BE2C (cell line): Measurements from ENCODE around the gene ADAMTS15.

Experiments
- DNase-seq: peaks from one replicate; pipeline ENCODE4 v3.0.0-alpha.2; 2020
- H3K27me3 ChIP-seq: fragments of 250-450 bp; sonication (Bioruptor Pico); 2 replicates; pipeline ENCODE4 v1.5.1; 2020; ENCODE audit warnings: mild to moderate bottlenecking
- H3K36me3 ChIP-seq: fragments of 250-450 bp; sonication (Bioruptor Pico); 2 replicates; pipeline ENCODE4 v1.5.1; 2020; ENCODE audit warnings: mild to moderate bottlenecking
- H3K4me1 ChIP-seq: fragments of 250-450 bp; sonication (Bioruptor Pico); 2 replicates; pipeline ENCODE4 v1.5.1; 2020
- H3K4me3 ChIP-seq: 2 replicates; pipeline ENCODE4 v1.5.1; 2011; ENCODE audit warnings: low read depth, low read length
- H3K9me3 ChIP-seq: fragments of 250-450 bp; sonication (Bioruptor Pico); 2 replicates; pipeline ENCODE4 v1.5.1; 2020
- CTCF ChIP-seq: IDR thresholded peaks from 2 replicates; pipeline ENCODE4 v1.5.1; 2012; ENCODE audit warnings: mild to moderate bottlenecking, low read depth, low read length

The ADAMTS15 gene

GRCh38 chr11:130518164-130518680 is 69.8 kb downstream of the ADAMTS15 start:
- no peaks in the 10 kb centered on the region for H3K36me3 ChIP-seq
- peaks cover 11% of the 10 kb centered on the region for H3K4me1 ChIP-seq
- TF ChIP-seq CTCF, result no peak
- DNase-seq, result no peak
- no peaks in the 10 kb centered on the region for H3K9me3 ChIP-seq
- H3K4me3 ChIP-seq, result no peak overlapping the region
- H3K27me3 ChIP-seq, result no peaks in the 10 kb centered on the region

GRCh38 chr11:130519128-130519932 is 70.9 kb downstream of the ADAMTS15 start:
- Histone ChIP-seq H3K4me3 (no peak overlapping the region), H3K9me3 (no peaks in the 10 kb centered on the region), H3K4me1 (peaks cover 11% of the 10 kb centered on the region), H3K27me3 (no peaks in the 10 kb centered on the region), H3K36me3 (no peaks in the 10 kb centered on the region)
- no peak for DNase-seq
- no peak for TF ChIP-seq CTCF

- DNase-seq, result no peak
- H3K27me3 ChIP-seq, result no peaks in the 10 kb centered on the region
- TF ChIP-seq CTCF, result no peak
- no peaks in the 10 kb centered on the region for H3K9me3 ChIP-seq
- H3K36me3 ChIP-seq, result no peaks in the 10 kb centered on the region
- peaks cover 11% of the 10 kb centered on the region for H3K4me1 ChIP-seq
- no peak overlapping the region for H3K4me3 ChIP-seq
These were observed 71.8 kb downstream of the ADAMTS15 start for GRCh38 chr11:130520271-130520671.

- no peak overlapping the region for H3K4me3 ChIP-seq
- no peak for TF ChIP-seq CTCF
- DNase-seq, result peak; percentile 91
These were observed 74.0 kb downstream of the ADAMTS15 start for GRCh38 chr11:130522284-130522961.

GRCh38 chr11:130523166-130523565 is 74.7 kb downstream of the ADAMTS15 start:
- H3K27me3 ChIP-seq, result no peaks in the 10 kb centered on the region
- no peak overlapping the region for H3K4me3 ChIP-seq
- H3K9me3 ChIP-seq, result no peaks in the 10 kb centered on the region
- H3K4me1 ChIP-seq, result peaks cover 17% of the 10 kb centered on the region
- no peak for TF ChIP-seq CTCF
- no peak for DNase-seq
- H3K36me3 ChIP-seq, result no peaks in the 10 kb centered on the region

More at GRCh38 chr11:130522284-130522961, 74.0 kb downstream of the ADAMTS15 start:
- no peaks in the 10 kb centered on the region for H3K36me3 ChIP-seq
- no peaks in the 10 kb centered on the region for H3K27me3 ChIP-seq
- H3K9me3 ChIP-seq, result no peaks in the 10 kb centered on the region
- peaks cover 11% of the 10 kb centered on the region for H3K4me1 ChIP-seq

GRCh38 chr11:130523609-130524008 is 75.2 kb downstream of the ADAMTS15 start:
- no peak overlapping the region for H3K4me3 ChIP-seq
- no peak for TF ChIP-seq CTCF
- no peaks in the 10 kb centered on the region for H3K27me3 ChIP-seq
- H3K9me3 ChIP-seq, result no peaks in the 10 kb centered on the region
- no peak for DNase-seq
- no peaks in the 10 kb centered on the region for H3K36me3 ChIP-seq
- H3K4me1 ChIP-seq, result peaks cover 19% of the 10 kb centered on the region
